Measurements from ENCODE around the gene IFNA5. TPM values are rescaled to one million over a fixed set of nuclear protein-coding genes. Genes with fewer than 3 reads are reported as not detected.

Gene IFNA5
- total and polyA plus RNA-seq, 2 of the 13 experiments (the other 11 are each of a cell fraction or from before 2014, with no cell fraction given) = not detected

DNA sequence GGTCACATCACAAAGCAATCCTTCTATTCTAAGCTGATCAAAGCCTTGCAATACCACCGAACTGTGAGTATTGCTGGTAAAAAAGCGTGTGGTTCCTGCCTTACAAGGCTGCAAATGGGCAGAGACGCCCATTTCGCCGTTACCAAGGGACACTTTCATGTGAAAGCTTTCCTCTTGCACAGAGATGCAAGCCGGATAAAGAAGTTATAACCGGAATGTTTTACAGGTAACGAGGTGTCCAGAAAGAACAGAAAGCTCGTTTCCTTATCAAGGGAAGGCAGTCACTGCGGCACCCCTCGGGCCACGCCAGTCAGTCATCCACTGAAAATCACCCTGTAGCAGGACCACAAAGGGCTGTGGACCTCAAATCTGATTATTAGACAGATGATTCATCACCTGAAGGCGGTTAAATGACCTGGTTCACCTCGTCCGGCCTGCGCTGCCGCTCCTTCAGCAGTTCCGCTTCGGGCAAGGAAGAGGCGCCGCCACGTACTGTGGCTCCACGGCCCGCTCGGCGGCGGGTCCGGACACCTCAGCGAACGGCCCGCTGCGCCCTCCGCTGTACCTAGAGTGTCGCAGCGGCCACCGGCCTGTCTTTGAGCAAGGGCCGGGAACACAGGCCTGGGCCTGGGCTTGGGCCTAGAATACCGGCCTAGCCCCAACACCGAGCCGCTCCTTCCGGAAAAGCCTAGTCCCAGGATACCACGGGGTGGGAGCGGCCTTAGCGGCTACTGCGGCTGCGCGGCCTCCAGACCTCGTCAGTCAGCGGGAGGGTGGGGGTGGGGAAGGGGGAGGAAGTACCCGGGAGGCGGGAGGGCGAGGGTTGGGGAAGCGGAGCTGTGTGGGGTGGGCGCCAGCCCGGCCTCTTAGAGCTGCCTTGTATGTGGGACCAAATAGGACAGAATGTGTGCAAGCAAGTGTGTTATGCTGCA, 29.9 kb upstream of the IFNA5 start, which contains the start of gene KLHL9 (continued):
- TF ChIP-seq SNAPC2 (CRISPR knock-in tag; IDR thresholded peaks at IDR 0.05) (no peak), ZNF562 (CRISPR knock-in tag; IDR thresholded peaks at IDR 0.05; ENCODE audit: borderline replicate concordance) (no peak), BORCS8-MEF2B (CRISPR knock-in tag; IDR thresholded peaks at IDR 0.05) (peak; percentile 60; the same call in 1 of the 2 replicates), NPAS2 (CRISPR knock-in tag; IDR thresholded peaks at IDR 0.05; ENCODE audit: borderline replicate concordance) (no peak), GATA4 (IDR thresholded peaks at IDR 0.05; ENCODE audit: borderline replicate concordance, low read depth) (no peak), HDAC6 (IDR thresholded peaks at IDR 0.05; ENCODE audit: low read depth, low read length) (no peak), BCL6 (CRISPR knock-in tag; IDR thresholded peaks at IDR 0.05) (0 out of 2 replicates have a peak, but pooled peaks have one; percentile 5), SNRNP70 (IDR thresholded peaks at IDR 0.05; ENCODE audit: low read depth, low read length) (no peak), MTF2 (CRISPR knock-in tag; IDR thresholded peaks at IDR 0.05; ENCODE audit: borderline replicate concordance) (no peak), HNRNPLL (IDR thresholded peaks at IDR 0.05; ENCODE audit: low read depth, low read length, poor library complexity, severe bottlenecking) (peak; percentile 68), AGO2 (optimal IDR thresholded peaks at IDR 0.05; ENCODE audit: low read depth, low read length) (peak; percentile 59), ARNTL (CRISPR knock-in tag; IDR thresholded peaks at IDR 0.05) (no peak), MIER2 (CRISPR knock-in tag; IDR thresholded peaks at IDR 0.05) (no peak), ZNF484 (CRISPR knock-in tag; IDR thresholded peaks at IDR 0.05; ENCODE audit: borderline replicate concordance, low read depth) (0 out of 2 replicates have a peak, but pooled peaks have one; percentile 64)
- TF ChIP-seq, protein P1, sequence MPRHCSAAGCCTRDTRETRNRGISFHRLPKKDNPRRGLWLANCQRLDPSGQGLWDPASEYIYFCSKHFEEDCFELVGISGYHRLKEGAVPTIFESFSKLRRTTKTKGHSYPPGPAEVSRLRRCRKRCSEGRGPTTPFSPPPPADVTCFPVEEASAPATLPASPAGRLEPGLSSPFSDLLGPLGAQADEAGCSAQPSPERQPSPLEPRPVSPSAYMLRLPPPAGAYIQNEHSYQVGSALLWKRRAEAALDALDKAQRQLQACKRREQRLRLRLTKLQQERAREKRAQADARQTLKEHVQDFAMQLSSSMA (CRISPR knock-in tag; IDR thresholded peaks at IDR 0.05) = no peak; the same call in 1 of the 2 replicates
- TF ChIP-seq, protein P2, sequence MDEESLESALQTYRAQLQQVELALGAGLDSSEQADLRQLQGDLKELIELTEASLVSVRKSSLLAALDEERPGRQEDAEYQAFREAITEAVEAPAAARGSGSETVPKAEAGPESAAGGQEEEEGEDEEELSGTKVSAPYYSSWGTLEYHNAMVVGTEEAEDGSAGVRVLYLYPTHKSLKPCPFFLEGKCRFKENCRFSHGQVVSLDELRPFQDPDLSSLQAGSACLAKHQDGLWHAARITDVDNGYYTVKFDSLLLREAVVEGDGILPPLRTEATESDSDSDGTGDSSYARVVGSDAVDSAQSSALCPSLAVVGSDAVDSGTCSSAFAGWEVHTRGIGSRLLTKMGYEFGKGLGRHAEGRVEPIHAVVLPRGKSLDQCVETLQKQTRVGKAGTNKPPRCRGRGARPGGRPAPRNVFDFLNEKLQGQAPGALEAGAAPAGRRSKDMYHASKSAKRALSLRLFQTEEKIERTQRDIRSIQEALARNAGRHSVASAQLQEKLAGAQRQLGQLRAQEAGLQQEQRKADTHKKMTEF (CRISPR knock-in tag; IDR thresholded peaks at IDR 0.05) = peak; percentile 82; the same call in 1 of the 2 replicates
- TF ChIP-seq, protein P3, sequence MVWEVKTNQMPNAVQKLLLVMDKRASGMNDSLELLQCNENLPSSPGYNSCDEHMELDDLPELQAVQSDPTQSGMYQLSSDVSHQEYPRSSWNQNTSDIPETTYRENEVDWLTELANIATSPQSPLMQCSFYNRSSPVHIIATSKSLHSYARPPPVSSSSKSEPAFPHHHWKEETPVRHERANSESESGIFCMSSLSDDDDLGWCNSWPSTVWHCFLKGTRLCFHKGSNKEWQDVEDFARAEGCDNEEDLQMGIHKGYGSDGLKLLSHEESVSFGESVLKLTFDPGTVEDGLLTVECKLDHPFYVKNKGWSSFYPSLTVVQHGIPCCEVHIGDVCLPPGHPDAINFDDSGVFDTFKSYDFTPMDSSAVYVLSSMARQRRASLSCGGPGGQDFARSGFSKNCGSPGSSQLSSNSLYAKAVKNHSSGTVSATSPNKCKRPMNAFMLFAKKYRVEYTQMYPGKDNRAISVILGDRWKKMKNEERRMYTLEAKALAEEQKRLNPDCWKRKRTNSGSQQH (CRISPR knock-in tag; IDR thresholded peaks at IDR 0.05; ENCODE audit: low read depth) = no peak
- TF ChIP-seq, protein P4, sequence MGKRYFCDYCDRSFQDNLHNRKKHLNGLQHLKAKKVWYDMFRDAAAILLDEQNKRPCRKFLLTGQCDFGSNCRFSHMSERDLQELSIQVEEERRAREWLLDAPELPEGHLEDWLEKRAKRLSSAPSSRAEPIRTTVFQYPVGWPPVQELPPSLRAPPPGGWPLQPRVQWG (CRISPR knock-in tag; IDR thresholded peaks at IDR 0.05; ENCODE audit: borderline replicate concordance, low read depth) = no peak
- TF ChIP-seq, protein P5, sequence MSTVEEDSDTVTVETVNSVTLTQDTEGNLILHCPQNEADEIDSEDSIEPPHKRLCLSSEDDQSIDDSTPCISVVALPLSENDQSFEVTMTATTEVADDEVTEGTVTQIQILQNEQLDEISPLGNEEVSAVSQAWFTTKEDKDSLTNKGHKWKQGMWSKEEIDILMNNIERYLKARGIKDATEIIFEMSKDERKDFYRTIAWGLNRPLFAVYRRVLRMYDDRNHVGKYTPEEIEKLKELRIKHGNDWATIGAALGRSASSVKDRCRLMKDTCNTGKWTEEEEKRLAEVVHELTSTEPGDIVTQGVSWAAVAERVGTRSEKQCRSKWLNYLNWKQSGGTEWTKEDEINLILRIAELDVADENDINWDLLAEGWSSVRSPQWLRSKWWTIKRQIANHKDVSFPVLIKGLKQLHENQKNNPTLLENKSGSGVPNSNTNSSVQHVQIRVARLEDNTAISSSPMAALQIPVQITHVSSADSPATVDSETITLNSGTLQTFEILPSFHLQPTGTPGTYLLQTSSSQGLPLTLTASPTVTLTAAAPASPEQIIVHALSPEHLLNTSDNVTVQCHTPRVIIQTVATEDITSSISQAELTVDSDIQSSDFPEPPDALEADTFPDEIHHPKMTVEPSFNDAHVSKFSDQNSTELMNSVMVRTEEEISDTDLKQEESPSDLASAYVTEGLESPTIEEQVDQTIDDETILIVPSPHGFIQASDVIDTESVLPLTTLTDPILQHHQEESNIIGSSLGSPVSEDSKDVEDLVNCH (CRISPR knock-in tag; IDR thresholded peaks at IDR 0.05) = no peak
- TF ChIP-seq, protein P6, sequence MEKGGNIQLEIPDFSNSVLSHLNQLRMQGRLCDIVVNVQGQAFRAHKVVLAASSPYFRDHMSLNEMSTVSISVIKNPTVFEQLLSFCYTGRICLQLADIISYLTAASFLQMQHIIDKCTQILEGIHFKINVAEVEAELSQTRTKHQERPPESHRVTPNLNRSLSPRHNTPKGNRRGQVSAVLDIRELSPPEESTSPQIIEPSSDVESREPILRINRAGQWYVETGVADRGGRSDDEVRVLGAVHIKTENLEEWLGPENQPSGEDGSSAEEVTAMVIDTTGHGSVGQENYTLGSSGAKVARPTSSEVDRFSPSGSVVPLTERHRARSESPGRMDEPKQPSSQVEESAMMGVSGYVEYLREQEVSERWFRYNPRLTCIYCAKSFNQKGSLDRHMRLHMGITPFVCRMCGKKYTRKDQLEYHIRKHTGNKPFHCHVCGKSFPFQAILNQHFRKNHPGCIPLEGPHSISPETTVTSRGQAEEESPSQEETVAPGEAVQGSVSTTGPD (CRISPR knock-in tag; IDR thresholded peaks at IDR 0.05) = 0 out of 2 replicates have a peak, but pooled peaks have one; percentile 79

Data from HepG2 (cell line).